Stimulated activated effector memory CD8-positive, alpha-beta T cell treated with anti-CD3 and anti-CD28 coated beads, Interleukin-12 subunit alpha, Interleukin-12 subunit beta, amount 100 ng/mL, for 72 hours (primary cell): ENCODE data around the gene GHR.

Experiments
- ATAC-seq: fragments of 150-1000 bp; cut with Tn5 transposase; 2 replicates; pipeline ENCODE4 v1.10.0; 2021
- DNase-seq, 2 donors: peaks; one replicate each; pipeline ENCODE4 v3.0.0; 2021 to 2022; ENCODE audit warnings: low spot score in 2 of 2
- H3K27ac Mint-ChIP-seq: one replicate; pipeline ENCODE4 v1.8.0; 2022; ENCODE audit warnings: mild to moderate bottlenecking, mixed read lengths
- H3K36me3 Mint-ChIP-seq: one replicate; pipeline ENCODE4 v1.8.0; 2022; ENCODE audit warnings: mild to moderate bottlenecking, mixed read lengths
- H3K4me1 Mint-ChIP-seq: one replicate; pipeline ENCODE4 v1.8.0; 2022; ENCODE audit warnings: mixed read lengths
- H3K4me3 Mint-ChIP-seq: one replicate; pipeline ENCODE4 v1.8.0; 2022; ENCODE audit warnings: mild to moderate bottlenecking, mixed read lengths
- H3K9me3 Mint-ChIP-seq: one replicate; pipeline ENCODE4 v1.8.0; 2022; ENCODE audit warnings: mixed read lengths

GHR gene

DNA sequence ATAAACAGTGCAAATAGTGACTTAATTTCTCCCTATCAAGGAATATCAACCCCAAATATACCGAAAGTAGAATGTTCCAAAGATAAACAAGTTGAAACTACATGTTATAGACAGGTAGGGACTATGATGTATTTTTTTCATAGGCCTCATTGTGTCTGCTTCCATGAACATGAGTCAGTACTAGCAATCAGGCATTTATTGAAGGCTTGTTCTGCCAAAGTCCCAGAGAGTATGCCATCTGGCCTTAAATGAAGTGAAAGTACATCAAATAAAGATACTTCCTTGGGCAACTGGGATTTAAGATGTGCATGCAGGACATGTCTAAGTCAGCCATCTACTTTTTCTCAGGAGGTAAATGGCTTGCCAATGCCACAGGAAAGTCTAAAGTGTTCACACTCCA is 6.5 kb downstream of the GHR start:
- no peaks in the 10 kb centered on the region for H3K4me1 Mint-ChIP-seq
- H3K9me3 Mint-ChIP-seq: no peaks in the 10 kb centered on the region
- H3K36me3 Mint-ChIP-seq: no peaks in the 10 kb centered on the region
- ATAC-seq: no peak
- H3K4me3 Mint-ChIP-seq: no peak overlapping the region
- no peak for DNase-seq
- H3K27ac Mint-ChIP-seq: no peak overlapping the region

DNA sequence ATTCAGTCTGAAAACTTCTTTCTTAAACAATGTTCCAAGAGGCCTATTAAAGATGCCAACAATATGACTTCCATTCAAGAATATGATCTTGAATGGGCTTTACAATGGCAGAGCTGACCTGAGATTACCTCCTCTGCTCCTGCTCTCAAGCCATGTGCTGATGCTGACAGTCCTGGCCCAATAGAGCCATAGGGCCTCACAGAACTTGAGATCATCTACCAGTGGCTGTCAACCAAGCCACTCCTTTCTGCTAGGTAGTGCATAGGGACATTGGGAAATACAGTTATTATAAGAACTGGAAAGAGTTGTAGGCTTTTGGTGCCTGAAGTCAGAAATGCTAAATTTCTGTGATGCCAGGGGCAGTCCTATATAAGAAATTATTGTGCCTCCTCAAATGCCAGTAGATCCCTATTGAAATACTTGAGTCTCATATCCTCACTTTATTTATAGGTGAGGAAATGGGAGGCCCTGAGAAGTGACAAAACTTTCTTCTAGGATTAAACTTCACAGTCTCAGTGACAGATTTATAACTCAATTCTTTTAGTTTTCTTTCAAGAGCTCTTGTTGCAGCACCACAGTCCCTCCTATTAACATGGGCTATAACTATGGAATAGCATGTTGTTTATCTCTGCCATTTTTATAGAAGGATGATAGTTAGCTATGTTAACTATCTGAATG is 10.9 kb downstream of the GHR start:
- ATAC-seq: no peak
- no peaks in the 10 kb centered on the region for H3K9me3 Mint-ChIP-seq
- DNase-seq: no peak
- no peaks in the 10 kb centered on the region for H3K4me1 Mint-ChIP-seq
- no peak overlapping the region for H3K27ac Mint-ChIP-seq
- no peaks in the 10 kb centered on the region for H3K36me3 Mint-ChIP-seq
- H3K4me3 Mint-ChIP-seq: no peak overlapping the region

DNA sequence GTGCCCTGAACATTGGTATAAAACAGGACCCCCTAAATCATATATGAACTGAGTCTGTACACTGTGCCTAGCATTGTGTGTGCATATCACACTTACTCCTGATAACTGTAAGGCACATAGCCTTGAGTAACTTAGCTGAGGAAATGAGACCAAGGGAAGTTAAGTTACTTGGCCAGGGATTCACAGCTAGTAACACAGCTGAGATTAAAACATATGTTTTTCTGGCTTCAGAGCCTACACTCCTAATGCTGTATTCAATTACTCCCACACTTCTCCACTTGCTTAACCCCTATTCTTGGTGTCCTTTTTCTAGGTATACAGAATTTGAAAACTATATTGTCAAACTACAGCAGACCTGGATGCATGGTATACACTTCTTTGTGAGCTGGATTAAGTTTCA is 12.8 kb downstream of the GHR start:
- ATAC-seq (no peak), DNase-seq (no peak)
- no peaks in the 10 kb centered on the region for H3K4me1 Mint-ChIP-seq
- H3K36me3 Mint-ChIP-seq: no peaks in the 10 kb centered on the region
- H3K27ac Mint-ChIP-seq: no peak overlapping the region
- H3K4me3 Mint-ChIP-seq: no peak overlapping the region
- no peaks in the 10 kb centered on the region for H3K9me3 Mint-ChIP-seq

DNA sequence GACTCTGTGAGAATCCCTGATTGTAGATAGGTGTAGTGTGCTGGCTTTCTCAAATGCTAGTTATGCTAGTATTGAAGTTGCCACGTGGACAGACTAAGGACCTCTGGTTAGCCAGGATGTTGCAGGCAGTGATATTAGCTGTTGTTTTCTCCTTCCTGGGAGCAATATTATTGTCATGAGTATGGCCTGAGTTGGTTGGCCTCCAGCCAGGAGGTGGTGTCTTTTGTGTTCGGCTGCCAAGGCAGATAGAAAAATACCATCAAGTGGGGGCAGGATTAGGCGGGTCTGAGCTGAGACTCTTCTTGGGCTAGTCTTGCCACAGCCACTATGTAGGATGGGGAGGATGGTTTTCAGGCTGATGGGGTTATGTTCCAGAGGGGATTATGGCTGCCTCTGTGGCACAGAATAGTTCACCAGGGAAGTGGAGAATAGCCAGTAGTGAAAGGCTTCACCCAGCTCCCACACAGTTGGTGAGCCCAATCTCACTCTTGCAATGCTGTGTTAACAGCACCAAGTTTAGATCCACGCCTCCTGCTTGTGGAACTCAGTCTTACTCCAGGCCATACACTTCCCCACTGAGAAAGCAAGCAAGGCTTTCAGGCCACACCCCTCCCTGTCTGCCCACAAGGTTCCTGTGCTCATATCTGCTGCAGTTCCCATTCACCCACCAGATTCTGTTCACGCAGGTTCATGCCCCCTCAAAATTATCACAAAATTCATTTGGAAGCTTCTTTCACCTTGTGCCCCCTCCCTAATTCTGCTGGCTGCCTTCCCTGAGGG is 31.2 kb downstream of the GHR start:
- Mint-ChIP-seq H3K9me3 (peaks cover 7% of the 10 kb centered on the region), H3K4me3 (no peak overlapping the region), H3K27ac (no peak overlapping the region), H3K4me1 (no peaks in the 10 kb centered on the region), H3K36me3 (no peaks in the 10 kb centered on the region)
- DNase-seq: no peak
- no peak for ATAC-seq

DNA sequence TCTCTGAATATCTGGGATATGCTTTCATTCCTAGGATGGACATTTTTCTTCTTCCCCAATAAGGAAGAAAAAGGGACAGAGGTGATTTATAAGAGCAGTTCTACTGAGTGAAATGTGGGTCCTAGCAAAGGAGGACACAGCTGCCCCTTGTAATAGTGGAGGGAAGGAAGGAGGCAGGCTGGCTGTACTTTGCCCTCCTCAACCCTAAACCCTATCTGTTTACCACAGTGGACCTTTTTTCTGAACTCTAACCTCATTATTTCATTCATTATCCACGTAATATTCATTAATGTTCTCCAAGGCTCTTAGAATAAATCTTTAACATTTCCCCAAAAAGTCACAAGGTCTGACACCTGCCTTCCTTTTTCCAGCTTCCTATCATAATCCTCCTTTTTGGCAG is 37.8 kb downstream of the GHR start:
- ATAC-seq (no peak), DNase-seq (no peak)
- Mint-ChIP-seq H3K9me3 (no peaks in the 10 kb centered on the region), H3K4me3 (no peak overlapping the region), H3K27ac (no peak overlapping the region), H3K36me3 (no peaks in the 10 kb centered on the region), H3K4me1 (no peaks in the 10 kb centered on the region)

DNA sequence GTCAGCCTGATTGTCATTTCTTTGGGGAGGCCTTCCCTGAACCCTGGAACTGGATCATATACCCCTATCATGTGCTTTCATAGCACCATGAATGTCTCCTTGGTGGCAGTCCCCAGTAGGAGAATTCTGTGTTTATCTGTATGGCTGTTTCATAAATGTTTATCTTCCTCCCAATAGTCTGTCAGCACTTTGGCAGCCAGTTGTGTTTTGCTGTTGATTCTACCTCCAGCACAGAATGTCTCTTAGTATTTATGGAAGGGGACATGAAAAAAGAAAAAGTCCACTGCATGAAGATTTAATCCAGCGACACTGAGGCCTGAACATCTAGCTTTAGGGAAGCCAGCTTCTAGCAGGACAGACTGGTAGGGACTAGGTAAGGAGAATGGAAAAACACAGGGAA is 38.3 kb downstream of the GHR start:
- Mint-ChIP-seq H3K9me3 (no peaks in the 10 kb centered on the region), H3K27ac (no peak overlapping the region), H3K36me3 (no peaks in the 10 kb centered on the region), H3K4me3 (no peak overlapping the region), H3K4me1 (no peaks in the 10 kb centered on the region)
- no peak for DNase-seq
- no peak for ATAC-seq

DNA sequence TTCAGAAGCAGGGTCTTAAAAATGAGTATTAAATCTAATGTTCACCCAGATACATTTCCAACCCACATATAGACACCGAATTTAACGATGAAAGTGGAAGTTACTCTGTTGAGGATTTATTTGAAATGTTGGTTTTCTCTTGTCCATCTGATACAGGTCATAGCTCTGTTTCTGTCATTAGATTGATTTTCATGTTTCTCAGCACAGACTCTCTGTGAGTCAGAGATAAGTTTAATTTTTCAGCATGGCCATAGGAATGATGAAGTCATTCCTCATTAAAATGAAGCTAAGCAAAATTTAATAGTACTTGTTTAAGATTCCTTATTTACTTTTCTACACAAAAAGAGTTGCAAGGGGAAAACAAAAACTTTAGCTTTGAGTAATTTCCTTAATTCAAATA is 38.8 kb downstream of the GHR start:
- ATAC-seq (no peak), DNase-seq (no peak)
- no peaks in the 10 kb centered on the region for H3K9me3 Mint-ChIP-seq
- no peak overlapping the region for H3K27ac Mint-ChIP-seq
- no peaks in the 10 kb centered on the region for H3K36me3 Mint-ChIP-seq
- no peaks in the 10 kb centered on the region for H3K4me1 Mint-ChIP-seq
- H3K4me3 Mint-ChIP-seq: no peak overlapping the region

DNA sequence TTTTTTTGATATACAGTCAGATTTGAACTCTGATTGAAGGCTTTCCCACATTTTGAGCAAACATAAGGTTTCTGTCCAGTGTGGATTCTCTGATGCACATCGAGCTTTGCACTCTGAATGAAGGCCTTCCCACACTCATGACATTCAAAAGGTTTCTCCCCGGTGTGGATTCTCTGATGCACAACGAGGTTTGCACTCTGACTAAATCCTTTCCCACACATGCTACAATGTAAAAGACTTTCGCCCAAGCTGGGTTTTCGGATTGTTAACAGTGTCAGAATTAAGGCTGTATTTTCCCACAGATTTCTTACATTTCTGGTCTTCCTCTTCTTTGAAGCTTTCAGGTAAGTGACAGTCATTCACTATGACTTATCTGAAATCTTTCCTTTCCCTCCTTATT is 44.3 kb downstream of the GHR start:
- Mint-ChIP-seq H3K4me1 (no peaks in the 10 kb centered on the region), H3K9me3 (no peaks in the 10 kb centered on the region), H3K4me3 (no peak overlapping the region), H3K27ac (no peak overlapping the region), H3K36me3 (no peaks in the 10 kb centered on the region)
- DNase-seq (no peak), ATAC-seq (no peak)

DNA sequence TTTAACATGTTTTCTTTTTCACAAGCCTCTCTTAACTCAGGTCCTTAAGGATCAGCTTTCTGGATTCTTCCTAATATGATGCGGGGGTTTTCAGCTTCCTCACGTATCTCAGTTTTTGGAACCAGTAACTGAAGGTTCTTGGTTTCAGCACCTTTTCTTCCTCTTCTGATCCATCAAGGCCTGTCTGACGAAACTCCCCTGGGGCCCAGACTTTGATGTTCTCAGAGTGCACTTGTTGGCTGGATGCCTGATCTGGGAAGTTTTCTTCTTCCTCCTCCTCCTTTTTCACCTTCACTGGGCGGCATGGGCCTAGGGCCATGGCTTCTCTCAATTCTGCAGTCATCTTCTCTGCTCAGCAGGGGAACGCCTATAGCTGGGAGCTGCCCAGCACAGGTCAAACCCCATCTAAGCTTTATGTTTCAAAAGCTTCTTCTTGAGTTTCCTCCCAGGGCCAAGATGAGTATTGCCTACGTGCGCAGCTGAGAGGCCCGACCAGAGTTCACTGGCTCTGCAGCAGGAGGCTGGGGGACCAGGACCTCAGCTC is 44.8 kb downstream of the GHR start:
- DNase-seq: no peak
- Mint-ChIP-seq H3K9me3 (no peaks in the 10 kb centered on the region), H3K4me1 (no peaks in the 10 kb centered on the region), H3K27ac (no peak overlapping the region), H3K36me3 (no peaks in the 10 kb centered on the region), H3K4me3 (no peak overlapping the region)
- ATAC-seq: peak; percentile 27

DNA sequence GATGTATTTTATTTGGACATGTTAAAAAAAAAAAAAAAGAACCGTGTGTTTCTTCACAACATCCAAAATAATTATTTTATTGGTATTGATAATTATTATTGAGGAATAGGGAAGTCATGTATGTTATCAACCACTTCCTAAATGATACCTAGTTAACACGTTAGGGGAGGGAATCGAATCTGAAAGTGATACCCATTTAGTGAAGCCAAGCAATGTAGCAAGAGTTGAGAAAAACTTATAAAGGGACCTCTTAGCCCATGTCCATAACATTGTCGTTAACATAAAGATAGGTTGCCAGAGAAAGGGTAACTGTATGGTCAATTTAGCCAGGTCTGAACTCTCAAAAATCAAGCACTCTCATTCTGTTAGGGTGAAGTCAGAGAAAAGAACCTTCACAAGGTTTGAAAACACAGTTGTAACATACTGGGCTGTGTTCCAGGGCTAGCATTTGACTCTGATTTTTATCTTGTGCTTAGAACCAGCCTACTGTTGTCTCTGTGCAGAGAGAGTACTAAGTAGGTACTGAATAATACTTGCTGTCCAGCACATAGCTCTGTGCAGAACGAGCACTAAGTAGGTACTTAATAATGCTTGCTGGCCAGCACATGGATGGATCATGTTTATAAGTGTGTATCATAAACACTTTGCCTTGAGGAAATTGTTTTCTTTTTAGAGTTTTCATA is 60.4 kb downstream of the GHR start:
- DNase-seq (no peak), ATAC-seq (no peak)
- Mint-ChIP-seq H3K9me3 (no peaks in the 10 kb centered on the region), H3K4me1 (no peaks in the 10 kb centered on the region), H3K27ac (no peak overlapping the region), H3K36me3 (no peaks in the 10 kb centered on the region), H3K4me3 (no peak overlapping the region)

DNA sequence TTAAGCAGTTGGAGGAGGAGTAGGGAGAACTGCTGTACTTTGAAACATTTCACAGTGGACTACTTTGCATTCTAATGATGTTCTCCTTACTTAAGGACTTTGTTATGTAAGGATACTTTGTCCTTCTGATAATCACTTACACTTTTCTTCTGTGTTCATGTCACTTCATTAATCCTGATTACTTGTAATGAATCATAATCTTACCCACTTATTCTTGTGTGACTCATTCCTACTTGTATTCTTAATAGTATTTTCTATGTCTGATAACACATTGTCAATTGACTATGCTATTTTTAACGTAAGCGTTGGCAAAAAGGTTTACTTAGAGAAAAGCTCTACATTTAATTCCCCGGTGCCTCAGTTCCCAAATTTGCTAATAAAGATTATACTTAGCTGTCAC is 63.8 kb downstream of the GHR start:
- H3K4me1 Mint-ChIP-seq: no peaks in the 10 kb centered on the region
- no peak overlapping the region for H3K4me3 Mint-ChIP-seq
- DNase-seq (no peak), ATAC-seq (no peak)
- no peak overlapping the region for H3K27ac Mint-ChIP-seq
- H3K36me3 Mint-ChIP-seq: no peaks in the 10 kb centered on the region
- H3K9me3 Mint-ChIP-seq: no peaks in the 10 kb centered on the region

DNA sequence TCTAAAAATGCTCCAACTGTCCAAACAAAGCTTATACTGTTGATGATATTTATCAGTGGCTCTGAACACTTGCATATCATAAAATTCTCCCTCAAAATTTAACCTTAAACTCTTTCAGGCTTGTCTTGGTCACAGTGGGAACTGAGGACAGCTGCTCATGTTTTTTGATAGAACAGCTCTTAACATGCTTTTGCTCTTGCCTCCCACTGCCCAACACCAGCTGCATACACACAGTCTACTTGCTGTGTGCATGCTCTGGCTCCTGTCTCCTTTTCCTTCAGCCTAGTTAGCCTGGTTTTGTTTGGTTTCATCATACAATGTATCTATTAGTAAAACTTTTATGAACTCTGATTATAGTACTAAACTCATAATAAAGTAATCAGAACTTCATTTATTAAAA is 64.6 kb downstream of the GHR start:
- no peak for ATAC-seq
- H3K27ac Mint-ChIP-seq: no peak overlapping the region
- H3K9me3 Mint-ChIP-seq: no peaks in the 10 kb centered on the region
- no peaks in the 10 kb centered on the region for H3K36me3 Mint-ChIP-seq
- no peak overlapping the region for H3K4me3 Mint-ChIP-seq
- no peaks in the 10 kb centered on the region for H3K4me1 Mint-ChIP-seq
- DNase-seq: no peak

DNA sequence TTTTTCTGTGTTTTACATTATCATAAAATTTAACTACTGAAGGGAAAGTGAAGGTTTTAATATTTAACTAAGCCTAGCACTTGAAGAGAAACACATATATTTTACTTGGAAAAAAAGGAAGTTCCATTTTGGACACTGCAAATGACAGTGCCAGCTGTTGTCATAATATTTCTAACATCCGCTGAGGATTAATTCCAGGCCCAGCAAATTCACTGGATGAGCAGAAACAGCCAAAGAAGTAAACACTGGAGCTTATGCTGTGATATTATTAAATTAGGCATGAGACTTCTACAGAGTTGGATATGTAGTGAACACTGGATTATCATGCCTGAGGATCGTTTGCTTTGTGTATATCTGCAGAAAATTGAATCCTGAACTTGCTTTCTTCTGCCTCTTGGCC is 67.6 kb downstream of the GHR start:
- Mint-ChIP-seq H3K9me3 (no peaks in the 10 kb centered on the region), H3K27ac (no peak overlapping the region), H3K36me3 (no peaks in the 10 kb centered on the region), H3K4me3 (no peak overlapping the region), H3K4me1 (no peaks in the 10 kb centered on the region)
- DNase-seq: no peak
- no peak for ATAC-seq

DNA sequence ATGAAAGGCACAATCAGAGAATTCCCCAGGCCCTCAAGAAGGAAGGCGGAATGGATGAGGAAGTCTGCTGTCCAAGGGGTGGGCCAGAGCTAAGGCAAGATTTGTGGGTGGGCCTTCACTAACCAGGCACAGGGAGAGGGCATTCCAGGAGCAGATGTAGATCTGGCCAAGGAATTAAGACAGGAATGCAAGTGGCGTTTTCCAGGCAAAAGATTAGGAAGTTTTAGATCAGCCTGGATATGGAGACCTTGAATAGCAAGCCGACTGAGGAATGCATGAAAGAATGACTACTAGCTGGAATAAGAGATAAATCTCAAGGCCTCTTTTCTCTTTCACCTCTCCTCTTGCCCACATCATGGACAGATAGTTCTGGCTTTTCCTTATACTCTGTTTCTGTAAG is 68.5 kb downstream of the GHR start:
- no peak for DNase-seq
- Mint-ChIP-seq H3K36me3 (no peaks in the 10 kb centered on the region), H3K27ac (no peak overlapping the region), H3K4me1 (no peaks in the 10 kb centered on the region), H3K9me3 (no peaks in the 10 kb centered on the region), H3K4me3 (no peak overlapping the region)
- ATAC-seq: no peak

DNA sequence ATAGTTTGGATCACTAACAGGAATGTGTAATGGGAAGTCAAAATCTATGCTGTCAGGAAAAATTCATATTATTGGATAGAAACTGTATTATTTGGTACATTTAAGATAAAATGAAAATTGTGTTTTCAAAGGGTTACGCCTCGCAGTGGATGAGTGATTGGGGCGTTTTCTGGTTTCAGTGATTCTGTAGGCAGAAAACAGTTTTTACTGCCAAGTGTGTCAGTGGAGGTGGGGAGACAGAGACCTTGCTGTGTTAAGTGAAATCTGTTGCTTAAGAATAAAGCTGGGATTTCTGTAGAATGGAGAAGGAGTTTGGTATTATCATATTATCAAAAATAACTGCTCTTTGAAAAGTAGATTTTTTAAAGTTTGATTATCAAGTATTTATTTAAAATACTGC is 69.7 kb downstream of the GHR start:
- DNase-seq: no peak
- H3K4me1 Mint-ChIP-seq: no peaks in the 10 kb centered on the region
- ATAC-seq: no peak
- H3K27ac Mint-ChIP-seq: no peak overlapping the region
- H3K9me3 Mint-ChIP-seq: no peaks in the 10 kb centered on the region
- H3K4me3 Mint-ChIP-seq: no peak overlapping the region
- no peaks in the 10 kb centered on the region for H3K36me3 Mint-ChIP-seq

DNA sequence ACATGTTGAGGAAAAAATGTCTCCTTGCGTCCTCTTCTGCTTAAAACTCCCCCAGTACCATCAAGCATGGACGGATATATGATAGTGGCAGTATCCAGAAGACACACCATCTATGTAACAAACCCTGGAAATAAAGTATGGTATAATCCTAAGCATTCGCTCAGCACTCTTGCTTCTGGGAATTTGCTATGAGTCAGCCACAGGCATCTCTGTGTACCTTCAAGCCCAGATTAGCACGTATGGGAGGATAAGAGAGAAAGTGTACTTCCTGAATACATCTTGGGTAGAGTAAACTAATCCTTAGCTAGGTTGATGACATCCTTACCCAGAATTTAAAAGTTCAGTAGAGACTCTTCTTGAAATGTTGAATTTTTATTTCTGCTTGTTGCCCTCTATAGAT is 71.2 kb downstream of the GHR start:
- DNase-seq: no peak
- Mint-ChIP-seq H3K27ac (no peak overlapping the region), H3K4me1 (no peaks in the 10 kb centered on the region), H3K36me3 (no peaks in the 10 kb centered on the region), H3K4me3 (no peak overlapping the region), H3K9me3 (no peaks in the 10 kb centered on the region)
- no peak for ATAC-seq
